ENCODE measurements around the gene SORL1-AS1.

Gene SORL1-AS1

DNA sequence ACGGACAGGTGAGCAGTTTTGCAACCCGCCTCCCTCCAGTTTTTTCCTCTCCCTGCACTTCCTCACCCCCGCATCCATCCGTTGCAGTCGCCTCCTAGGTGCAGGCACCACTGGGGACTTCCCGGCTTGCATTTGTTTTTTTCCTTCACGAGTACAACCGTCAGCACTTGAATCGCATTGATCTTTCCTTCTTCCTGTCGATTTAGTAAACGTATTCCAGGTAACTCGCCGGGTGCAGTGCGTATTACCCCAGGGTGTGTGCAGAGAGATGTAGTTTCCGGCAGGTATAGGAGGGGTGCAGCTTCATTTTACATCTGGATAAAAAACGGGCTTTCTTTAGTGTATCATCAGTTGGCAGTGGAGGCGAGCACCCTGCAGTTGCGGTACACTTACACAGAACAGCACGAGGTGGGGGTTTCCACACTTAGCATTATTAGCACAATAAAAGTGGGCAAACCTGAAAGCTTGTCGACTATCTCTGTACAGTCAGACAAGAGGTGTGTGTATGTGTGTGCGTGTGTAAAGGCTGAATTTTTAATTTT lies at the start of gene SORL1-AS1 (continued):
- TF ChIP-seq, protein P1, sequence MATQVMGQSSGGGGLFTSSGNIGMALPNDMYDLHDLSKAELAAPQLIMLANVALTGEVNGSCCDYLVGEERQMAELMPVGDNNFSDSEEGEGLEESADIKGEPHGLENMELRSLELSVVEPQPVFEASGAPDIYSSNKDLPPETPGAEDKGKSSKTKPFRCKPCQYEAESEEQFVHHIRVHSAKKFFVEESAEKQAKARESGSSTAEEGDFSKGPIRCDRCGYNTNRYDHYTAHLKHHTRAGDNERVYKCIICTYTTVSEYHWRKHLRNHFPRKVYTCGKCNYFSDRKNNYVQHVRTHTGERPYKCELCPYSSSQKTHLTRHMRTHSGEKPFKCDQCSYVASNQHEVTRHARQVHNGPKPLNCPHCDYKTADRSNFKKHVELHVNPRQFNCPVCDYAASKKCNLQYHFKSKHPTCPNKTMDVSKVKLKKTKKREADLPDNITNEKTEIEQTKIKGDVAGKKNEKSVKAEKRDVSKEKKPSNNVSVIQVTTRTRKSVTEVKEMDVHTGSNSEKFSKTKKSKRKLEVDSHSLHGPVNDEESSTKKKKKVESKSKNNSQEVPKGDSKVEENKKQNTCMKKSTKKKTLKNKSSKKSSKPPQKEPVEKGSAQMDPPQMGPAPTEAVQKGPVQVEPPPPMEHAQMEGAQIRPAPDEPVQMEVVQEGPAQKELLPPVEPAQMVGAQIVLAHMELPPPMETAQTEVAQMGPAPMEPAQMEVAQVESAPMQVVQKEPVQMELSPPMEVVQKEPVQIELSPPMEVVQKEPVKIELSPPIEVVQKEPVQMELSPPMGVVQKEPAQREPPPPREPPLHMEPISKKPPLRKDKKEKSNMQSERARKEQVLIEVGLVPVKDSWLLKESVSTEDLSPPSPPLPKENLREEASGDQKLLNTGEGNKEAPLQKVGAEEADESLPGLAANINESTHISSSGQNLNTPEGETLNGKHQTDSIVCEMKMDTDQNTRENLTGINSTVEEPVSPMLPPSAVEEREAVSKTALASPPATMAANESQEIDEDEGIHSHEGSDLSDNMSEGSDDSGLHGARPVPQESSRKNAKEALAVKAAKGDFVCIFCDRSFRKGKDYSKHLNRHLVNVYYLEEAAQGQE (IDR thresholded peaks at IDR 0.05; ENCODE audit: low read depth, low read length) = no peak
- TF ChIP-seq RAD21 (IDR thresholded peaks at IDR 0.05; ENCODE audit: insufficient read depth, low read depth, low read length) = no peak
- TF ChIP-seq CBFB (IDR thresholded peaks at IDR 0.05; ENCODE audit: low read depth) = peak; percentile 73; the same call in 1 of the 2 replicates
- TF ChIP-seq IKZF1 (conservative IDR thresholded peaks at IDR 0.05) = 0 out of 2 replicates have a peak, but pooled peaks have one; percentile 30
- TF ChIP-seq, protein P2, sequence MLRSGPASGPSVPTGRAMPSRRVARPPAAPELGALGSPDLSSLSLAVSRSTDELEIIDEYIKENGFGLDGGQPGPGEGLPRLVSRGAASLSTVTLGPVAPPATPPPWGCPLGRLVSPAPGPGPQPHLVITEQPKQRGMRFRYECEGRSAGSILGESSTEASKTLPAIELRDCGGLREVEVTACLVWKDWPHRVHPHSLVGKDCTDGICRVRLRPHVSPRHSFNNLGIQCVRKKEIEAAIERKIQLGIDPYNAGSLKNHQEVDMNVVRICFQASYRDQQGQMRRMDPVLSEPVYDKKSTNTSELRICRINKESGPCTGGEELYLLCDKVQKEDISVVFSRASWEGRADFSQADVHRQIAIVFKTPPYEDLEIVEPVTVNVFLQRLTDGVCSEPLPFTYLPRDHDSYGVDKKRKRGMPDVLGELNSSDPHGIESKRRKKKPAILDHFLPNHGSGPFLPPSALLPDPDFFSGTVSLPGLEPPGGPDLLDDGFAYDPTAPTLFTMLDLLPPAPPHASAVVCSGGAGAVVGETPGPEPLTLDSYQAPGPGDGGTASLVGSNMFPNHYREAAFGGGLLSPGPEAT (IDR thresholded peaks at IDR 0.05; ENCODE audit: low read depth) = peak; percentile 96
- TF ChIP-seq, protein P3, sequence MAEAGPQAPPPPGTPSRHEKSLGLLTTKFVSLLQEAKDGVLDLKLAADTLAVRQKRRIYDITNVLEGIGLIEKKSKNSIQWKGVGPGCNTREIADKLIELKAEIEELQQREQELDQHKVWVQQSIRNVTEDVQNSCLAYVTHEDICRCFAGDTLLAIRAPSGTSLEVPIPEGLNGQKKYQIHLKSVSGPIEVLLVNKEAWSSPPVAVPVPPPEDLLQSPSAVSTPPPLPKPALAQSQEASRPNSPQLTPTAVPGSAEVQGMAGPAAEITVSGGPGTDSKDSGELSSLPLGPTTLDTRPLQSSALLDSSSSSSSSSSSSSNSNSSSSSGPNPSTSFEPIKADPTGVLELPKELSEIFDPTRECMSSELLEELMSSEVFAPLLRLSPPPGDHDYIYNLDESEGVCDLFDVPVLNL (IDR thresholded peaks at IDR 0.05; ENCODE audit: low read depth, low read length) = no peak
- TF ChIP-seq MTA2 (IDR thresholded peaks at IDR 0.05; ENCODE audit: low read depth) = peak; percentile 38; the same call in 1 of the 2 replicates
- TF ChIP-seq, protein P4, sequence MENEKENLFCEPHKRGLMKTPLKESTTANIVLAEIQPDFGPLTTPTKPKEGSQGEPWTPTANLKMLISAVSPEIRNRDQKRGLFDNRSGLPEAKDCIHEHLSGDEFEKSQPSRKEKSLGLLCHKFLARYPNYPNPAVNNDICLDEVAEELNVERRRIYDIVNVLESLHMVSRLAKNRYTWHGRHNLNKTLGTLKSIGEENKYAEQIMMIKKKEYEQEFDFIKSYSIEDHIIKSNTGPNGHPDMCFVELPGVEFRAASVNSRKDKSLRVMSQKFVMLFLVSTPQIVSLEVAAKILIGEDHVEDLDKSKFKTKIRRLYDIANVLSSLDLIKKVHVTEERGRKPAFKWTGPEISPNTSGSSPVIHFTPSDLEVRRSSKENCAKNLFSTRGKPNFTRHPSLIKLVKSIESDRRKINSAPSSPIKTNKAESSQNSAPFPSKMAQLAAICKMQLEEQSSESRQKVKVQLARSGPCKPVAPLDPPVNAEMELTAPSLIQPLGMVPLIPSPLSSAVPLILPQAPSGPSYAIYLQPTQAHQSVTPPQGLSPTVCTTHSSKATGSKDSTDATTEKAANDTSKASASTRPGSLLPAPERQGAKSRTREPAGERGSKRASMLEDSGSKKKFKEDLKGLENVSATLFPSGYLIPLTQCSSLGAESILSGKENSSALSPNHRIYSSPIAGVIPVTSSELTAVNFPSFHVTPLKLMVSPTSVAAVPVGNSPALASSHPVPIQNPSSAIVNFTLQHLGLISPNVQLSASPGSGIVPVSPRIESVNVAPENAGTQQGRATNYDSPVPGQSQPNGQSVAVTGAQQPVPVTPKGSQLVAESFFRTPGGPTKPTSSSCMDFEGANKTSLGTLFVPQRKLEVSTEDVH (IDR thresholded peaks at IDR 0.05; ENCODE audit: low read depth, partially characterized antibody) = peak; percentile 34
- TF ChIP-seq, protein P5, sequence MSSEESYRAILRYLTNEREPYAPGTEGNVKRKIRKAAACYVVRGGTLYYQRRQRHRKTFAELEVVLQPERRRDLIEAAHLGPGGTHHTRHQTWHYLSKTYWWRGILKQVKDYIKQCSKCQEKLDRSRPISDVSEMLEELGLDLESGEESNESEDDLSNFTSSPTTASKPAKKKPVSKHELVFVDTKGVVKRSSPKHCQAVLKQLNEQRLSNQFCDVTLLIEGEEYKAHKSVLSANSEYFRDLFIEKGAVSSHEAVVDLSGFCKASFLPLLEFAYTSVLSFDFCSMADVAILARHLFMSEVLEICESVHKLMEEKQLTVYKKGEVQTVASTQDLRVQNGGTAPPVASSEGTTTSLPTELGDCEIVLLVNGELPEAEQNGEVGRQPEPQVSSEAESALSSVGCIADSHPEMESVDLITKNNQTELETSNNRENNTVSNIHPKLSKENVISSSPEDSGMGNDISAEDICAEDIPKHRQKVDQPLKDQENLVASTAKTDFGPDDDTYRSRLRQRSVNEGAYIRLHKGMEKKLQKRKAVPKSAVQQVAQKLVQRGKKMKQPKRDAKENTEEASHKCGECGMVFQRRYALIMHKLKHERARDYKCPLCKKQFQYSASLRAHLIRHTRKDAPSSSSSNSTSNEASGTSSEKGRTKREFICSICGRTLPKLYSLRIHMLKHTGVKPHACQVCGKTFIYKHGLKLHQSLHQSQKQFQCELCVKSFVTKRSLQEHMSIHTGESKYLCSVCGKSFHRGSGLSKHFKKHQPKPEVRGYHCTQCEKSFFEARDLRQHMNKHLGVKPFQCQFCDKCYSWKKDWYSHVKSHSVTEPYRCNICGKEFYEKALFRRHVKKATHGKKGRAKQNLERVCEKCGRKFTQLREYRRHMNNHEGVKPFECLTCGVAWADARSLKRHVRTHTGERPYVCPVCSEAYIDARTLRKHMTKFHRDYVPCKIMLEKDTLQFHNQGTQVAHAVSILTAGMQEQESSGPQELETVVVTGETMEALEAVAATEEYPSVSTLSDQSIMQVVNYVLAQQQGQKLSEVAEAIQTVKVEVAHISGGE (CRISPR knock-in tag; IDR thresholded peaks at IDR 0.05) = no peak
- TF ChIP-seq, protein P6, sequence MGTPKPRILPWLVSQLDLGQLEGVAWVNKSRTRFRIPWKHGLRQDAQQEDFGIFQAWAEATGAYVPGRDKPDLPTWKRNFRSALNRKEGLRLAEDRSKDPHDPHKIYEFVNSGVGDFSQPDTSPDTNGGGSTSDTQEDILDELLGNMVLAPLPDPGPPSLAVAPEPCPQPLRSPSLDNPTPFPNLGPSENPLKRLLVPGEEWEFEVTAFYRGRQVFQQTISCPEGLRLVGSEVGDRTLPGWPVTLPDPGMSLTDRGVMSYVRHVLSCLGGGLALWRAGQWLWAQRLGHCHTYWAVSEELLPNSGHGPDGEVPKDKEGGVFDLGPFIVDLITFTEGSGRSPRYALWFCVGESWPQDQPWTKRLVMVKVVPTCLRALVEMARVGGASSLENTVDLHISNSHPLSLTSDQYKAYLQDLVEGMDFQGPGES (IDR thresholded peaks at IDR 0.05) = no peak
- no peak for TF ChIP-seq PML (IDR thresholded peaks at IDR 0.05; ENCODE audit: low read length)
- TF ChIP-seq, protein P7, sequence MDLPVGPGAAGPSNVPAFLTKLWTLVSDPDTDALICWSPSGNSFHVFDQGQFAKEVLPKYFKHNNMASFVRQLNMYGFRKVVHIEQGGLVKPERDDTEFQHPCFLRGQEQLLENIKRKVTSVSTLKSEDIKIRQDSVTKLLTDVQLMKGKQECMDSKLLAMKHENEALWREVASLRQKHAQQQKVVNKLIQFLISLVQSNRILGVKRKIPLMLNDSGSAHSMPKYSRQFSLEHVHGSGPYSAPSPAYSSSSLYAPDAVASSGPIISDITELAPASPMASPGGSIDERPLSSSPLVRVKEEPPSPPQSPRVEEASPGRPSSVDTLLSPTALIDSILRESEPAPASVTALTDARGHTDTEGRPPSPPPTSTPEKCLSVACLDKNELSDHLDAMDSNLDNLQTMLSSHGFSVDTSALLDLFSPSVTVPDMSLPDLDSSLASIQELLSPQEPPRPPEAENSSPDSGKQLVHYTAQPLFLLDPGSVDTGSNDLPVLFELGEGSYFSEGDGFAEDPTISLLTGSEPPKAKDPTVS (IDR thresholded peaks at IDR 0.05; ENCODE audit: low read depth, low read length) = no peak
- TF ChIP-seq CREB1 (IDR thresholded peaks at IDR 0.05; ENCODE audit: low read depth) = no peak
- TF ChIP-seq POLR2AphosphoS5 (IDR thresholded peaks at IDR 0.05; ENCODE audit: low read length) = peak; percentile 77
